Measurements from ENCODE around the gene SREBF2.

SREBF2 gene

DNA sequence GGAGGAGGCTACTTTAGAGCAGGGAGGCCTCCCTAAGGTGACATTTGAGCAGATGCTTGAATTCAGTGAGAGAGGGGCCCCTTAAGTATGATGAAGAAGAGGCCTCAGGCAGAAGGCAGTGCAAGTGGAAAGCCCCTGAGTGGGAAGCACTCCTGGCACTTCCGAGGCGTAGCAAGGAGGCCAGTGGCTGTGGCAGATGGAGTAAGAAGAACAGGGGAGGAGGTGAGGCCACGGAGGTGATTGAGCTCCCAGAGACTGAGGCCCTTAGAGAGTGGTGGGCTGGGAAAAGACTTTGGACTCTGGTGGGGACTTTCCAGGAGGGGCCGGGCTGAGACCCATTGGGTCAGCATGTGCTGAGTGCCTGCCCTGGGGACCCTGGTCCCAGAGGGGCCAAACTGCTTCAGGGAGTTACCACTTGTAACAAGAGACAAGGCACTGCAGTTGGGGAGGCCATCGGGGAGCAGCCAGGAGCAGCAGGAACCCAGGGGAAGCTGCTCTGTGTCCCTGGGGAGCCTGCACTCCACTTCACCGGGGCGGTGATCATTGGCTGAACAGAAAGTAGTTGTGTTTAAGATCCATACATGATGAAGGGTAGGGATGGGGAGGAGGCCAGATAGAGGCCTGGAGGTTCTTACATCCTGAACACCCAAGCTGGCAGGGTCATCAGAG, 116.5 kb downstream of the SREBF2 start:
- DNase-seq, result no peak

DNA sequence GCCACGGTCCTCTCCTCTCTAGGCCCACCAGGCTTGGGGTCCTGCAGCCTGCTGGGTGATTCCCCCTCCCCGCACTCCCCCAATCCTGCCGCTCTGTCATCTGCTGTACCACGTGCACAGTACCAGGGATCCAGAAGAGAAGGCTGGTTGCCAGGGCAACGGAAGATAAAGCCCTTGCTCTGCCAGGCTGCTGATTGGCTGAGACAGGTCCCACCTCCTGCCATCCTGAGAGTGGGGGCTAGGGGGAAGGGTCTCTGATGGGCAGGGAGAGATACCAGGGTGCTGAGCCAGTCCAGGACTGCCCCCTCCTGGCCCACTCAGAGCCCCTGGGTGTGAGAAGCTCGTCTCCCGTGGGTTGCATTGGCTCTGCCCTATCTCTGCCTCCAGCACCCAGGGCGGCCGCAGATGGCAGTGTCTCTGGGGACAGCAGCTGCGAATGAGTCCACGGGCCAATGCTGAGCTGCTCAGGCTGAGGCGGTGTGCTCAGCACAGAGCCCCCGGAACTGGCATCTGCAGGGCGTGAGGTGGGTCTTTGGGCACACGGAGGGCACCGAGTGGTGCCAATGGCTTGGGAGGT, 119.1 kb downstream of the SREBF2 start, which contains the start of gene SMIM45:
TSS of gene SMIM45 (plus strand) at position 253 of the 577 bp plus-strand sequence.
- DNase-seq, result no peak

DNA sequence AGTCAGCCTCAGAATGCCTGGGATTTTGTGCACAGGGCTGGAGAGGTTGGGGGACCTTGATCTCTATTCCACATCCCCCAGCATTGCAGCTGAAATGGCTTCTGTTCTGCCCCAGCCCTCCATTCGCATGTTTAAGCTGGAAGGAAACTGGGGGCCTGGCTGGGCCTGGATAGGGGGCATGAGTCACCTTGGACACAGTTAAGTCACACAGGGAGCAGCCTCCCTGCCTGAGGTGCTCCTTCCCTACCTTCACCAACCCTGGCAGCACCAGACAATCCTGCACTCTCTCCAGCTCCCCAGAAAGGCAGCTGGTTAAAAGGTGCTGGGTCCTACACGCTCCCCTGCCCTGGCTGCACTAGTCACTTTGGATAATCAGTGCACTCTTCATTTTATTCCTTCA, 119.8 kb downstream of the SREBF2 start:
- DNase-seq, result no peak

All from GDM1 (cell line).